Prostate gland (tissue), 2 donors: Measurements from ENCODE around the gene PTPRK. TPM values are rescaled to one million over a fixed set of nuclear protein-coding genes. Genes with fewer than 3 reads are reported as not detected.

Source experiments
- DNase-seq: peaks from one replicate; pipeline ENCODE4 v3.0.0-alpha.2; 2019; ENCODE audit warnings: low spot score
- H3K27ac ChIP-seq, 2 donors: fragments of 200-600 bp; sonication (generic); 2 replicates each; pipeline ENCODE4 v1.5.1; 2017 to 2019
- H3K27me3 ChIP-seq: fragments of 200-600 bp; sonication (generic); replicated peaks from 2 replicates; pipeline ENCODE4 v1.5.1; 2019; ENCODE audit not compliant: insufficient read depth
- H3K36me3 ChIP-seq, 2 donors: fragments of 200-600 bp; sonication (generic); 1 replicate in 1 of 2; 2 replicates in 1 of 2; pipeline versions ENCODE4 v1.5.1 to v1.8.1; 2017 to 2019
- H3K4me1 ChIP-seq: fragments of 200-600 bp; sonication (generic); replicated peaks from 2 replicates; pipeline ENCODE4 v1.5.1; 2019
- H3K4me3 ChIP-seq, 2 donors: fragments of 200-600 bp; sonication (generic); 2 replicates each; pipeline ENCODE4 v1.5.1; 2017 to 2019
- H3K9me3 ChIP-seq: fragments of 200-600 bp; sonication (generic); 2 replicates; pipeline ENCODE4 v1.5.1; 2017
- POLR2A ChIP-seq: fragments of 450-650 bp; IDR thresholded peaks from one replicate; pipeline ENCODE4 v1.6.1; 2016; ENCODE audit warnings: antibody characterized with exemption, mild to moderate bottlenecking
- POLR2AphosphoS5 ChIP-seq: sonication (generic); formaldehyde crosslinking; IDR thresholded peaks from one replicate; pipeline ENCODE4 v1.6.1; 2017; ENCODE audit warnings: antibody characterized with exemption
- WGBS: methylation state at CpG from one replicate; pipeline ENCODE4 v1.1.5; 2018; 5-methylcytosine and 5-hydroxymethylcytosine counted together
- intact Hi-C: fragments of 100-400 bp; cut with DNase I; formaldehyde crosslinking; loops from one replicate; pipeline ENCODE4 v1.14.2; 2022
- total RNA-seq, 2 donors: library from RNA; depleted of rRNA; stranded (reverse); fragments of >200 nt; gene quantifications; one replicate each; pipeline ENCODE4 v1.1.0, GENCODE V29; 2016
- TF ChIP-seq, protein P1 (sequence below), 4 experiments: fragments of 200-600 bp in 2 of 4; fragments of 450-650 bp in 2 of 4; sonication (generic) in 2 of 4; IDR thresholded peaks; 1 replicate in 3 of 4; 2 replicates in 1 of 4; pipeline ENCODE4 v1.5.1; 2016 to 2019; ENCODE audit warnings: antibody characterized with exemption in 4 of 4, mild to moderate bottlenecking in 2 of 4, moderate library complexity in 2 of 4

The PTPRK gene
- total RNA-seq, 2 donors from 2014 or later, result 32.0 to 64.6 TPM

- Histone ChIP-seq H3K27ac (no peak overlapping the region), H3K36me3 (no peaks in the 10 kb centered on the region), H3K9me3 (no peaks in the 10 kb centered on the region), H3K27me3 (no peaks in the 10 kb centered on the region), H3K4me3 (no peak overlapping the region), H3K4me1 (no peaks in the 10 kb centered on the region)
- DNase-seq, result no peak
- intact Hi-C loops, result no loop called here
- WGBS, result 61% methylated on average over 5 of the region's 5 CpGs
- TF ChIP-seq POLR2AphosphoS5, result no peak
- no peak for TF ChIP-seq POLR2A
- TF ChIP-seq, protein P1, sequence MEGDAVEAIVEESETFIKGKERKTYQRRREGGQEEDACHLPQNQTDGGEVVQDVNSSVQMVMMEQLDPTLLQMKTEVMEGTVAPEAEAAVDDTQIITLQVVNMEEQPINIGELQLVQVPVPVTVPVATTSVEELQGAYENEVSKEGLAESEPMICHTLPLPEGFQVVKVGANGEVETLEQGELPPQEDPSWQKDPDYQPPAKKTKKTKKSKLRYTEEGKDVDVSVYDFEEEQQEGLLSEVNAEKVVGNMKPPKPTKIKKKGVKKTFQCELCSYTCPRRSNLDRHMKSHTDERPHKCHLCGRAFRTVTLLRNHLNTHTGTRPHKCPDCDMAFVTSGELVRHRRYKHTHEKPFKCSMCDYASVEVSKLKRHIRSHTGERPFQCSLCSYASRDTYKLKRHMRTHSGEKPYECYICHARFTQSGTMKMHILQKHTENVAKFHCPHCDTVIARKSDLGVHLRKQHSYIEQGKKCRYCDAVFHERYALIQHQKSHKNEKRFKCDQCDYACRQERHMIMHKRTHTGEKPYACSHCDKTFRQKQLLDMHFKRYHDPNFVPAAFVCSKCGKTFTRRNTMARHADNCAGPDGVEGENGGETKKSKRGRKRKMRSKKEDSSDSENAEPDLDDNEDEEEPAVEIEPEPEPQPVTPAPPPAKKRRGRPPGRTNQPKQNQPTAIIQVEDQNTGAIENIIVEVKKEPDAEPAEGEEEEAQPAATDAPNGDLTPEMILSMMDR (IDR thresholded peaks at IDR 0.05), result no peak
Observed at GRCh38 chr6:128483472-128484135, 36.8 kb downstream of the PTPRK start.

- no peaks in the 10 kb centered on the region for H3K27me3 ChIP-seq
- intact Hi-C loops, result no loop called here
- 53% methylated on average over 3 of the region's 3 CpGs for WGBS
- H3K4me1 ChIP-seq, result no peaks in the 10 kb centered on the region
- DNase-seq, result no peak
- H3K9me3 ChIP-seq, result no peaks in the 10 kb centered on the region
- H3K36me3 ChIP-seq, result no peaks in the 10 kb centered on the region
- TF ChIP-seq POLR2AphosphoS5 (no peak), POLR2A (no peak)
- TF ChIP-seq, protein P1 (IDR thresholded peaks at IDR 0.05), result no peak
- no peak overlapping the region for H3K4me3 ChIP-seq
- H3K27ac ChIP-seq, result no peak overlapping the region
Observed at GRCh38 chr6:128482642-128483041, 37.8 kb downstream of the PTPRK start.

DNA sequence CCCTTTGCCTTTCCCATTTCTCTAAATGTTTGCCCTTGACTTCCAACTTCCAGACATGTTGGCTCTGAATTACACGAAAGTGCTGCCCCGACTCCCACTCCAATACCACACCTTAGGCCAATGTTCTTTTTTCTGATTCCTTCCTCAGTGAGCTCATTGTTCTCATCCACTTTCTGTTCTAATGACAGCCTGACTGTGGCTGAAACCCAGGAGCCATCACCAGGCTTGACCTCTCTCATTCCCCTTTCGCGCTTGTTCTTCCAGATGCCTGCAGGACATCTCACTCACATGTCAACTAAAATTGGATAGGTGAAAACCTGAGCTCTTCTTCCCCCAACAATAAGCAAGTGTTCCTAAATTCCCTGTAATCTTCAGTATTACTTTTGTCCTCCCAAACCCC, 40.4 kb downstream of the PTPRK start:
- 94% methylated on average over 4 of the region's 4 CpGs for WGBS

DNA sequence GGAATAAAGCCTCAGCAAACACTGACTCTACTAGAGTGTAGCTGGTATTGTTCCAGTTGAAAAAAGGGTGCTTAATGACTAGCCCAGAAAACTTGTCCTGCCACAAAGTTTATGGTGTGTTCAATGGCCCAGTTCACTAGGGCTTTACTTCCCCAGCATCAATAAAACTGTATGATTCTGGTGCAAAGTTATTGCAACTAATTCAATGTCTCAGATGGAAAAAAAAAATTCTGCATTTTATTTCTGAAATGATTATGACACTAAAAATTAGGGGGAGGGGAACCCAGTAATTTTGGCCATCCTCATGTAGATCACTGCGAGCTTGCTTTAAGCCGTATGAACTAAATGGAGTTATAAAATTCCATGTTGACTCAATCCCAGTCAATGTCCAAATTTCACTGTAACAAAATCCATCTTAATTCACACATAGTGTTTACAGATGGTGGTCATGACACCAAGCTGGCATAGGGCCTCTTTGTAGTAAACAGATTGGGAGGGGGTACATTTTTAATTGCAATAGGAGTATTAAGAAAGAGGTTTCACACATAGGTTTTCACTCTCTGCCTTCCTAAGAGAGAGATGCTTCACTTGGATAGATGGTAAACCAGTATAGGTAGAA, 41.2 kb downstream of the PTPRK start:
- no peaks in the 10 kb centered on the region for H3K9me3 ChIP-seq
- H3K27me3 ChIP-seq, result no peaks in the 10 kb centered on the region
- TF ChIP-seq POLR2A, result no peak
- TF ChIP-seq, protein P1 (IDR thresholded peaks at IDR 0.05), result no peak
- TF ChIP-seq POLR2AphosphoS5, result no peak
- no peak overlapping the region for H3K4me3 ChIP-seq
- no peaks in the 10 kb centered on the region for H3K36me3 ChIP-seq
- no peaks in the 10 kb centered on the region for H3K4me1 ChIP-seq
- DNase-seq, result no peak
- WGBS, result 91% methylated on average over 2 of the region's 2 CpGs
- no peak overlapping the region for H3K27ac ChIP-seq
- intact Hi-C loops, result no loop called here

More for the DNA sequence above, 40.4 kb downstream of the PTPRK start:
- no peaks in the 10 kb centered on the region for H3K9me3 ChIP-seq
- no peaks in the 10 kb centered on the region for H3K4me1 ChIP-seq
- H3K27me3 ChIP-seq, result no peaks in the 10 kb centered on the region
- intact Hi-C loops, result no loop called here
- no peaks in the 10 kb centered on the region for H3K36me3 ChIP-seq
- H3K4me3 ChIP-seq, result no peak overlapping the region
- TF ChIP-seq POLR2A (no peak), POLR2AphosphoS5 (no peak)
- TF ChIP-seq, protein P1 (IDR thresholded peaks at IDR 0.05), result no peak
- no peak overlapping the region for H3K27ac ChIP-seq
- no peak for DNase-seq
